Choroid plexus epithelial cell (primary cell): Measurements from ENCODE around the gene SCRN1.

ENCODE experiments used
- DNase-seq: peaks from one replicate; pipeline ENCODE4 v3.0.0-alpha.2; 2010; ENCODE audit warnings: low read depth
- H3K4me3 ChIP-seq: 2 replicates; pipeline ENCODE4 v1.5.1; 2011; ENCODE audit warnings: low read depth, mild to moderate bottlenecking, control low read depth, low read length, moderate library complexity
- TF ChIP-seq, protein P1 (sequence below): conservative IDR thresholded peaks from 2 replicates; pipeline ENCODE4 v1.5.1; 2011; ENCODE audit warnings: low read depth, mild to moderate bottlenecking, control low read depth, inconsistent platforms, low read length, moderate library complexity

SCRN1 gene, protein sequence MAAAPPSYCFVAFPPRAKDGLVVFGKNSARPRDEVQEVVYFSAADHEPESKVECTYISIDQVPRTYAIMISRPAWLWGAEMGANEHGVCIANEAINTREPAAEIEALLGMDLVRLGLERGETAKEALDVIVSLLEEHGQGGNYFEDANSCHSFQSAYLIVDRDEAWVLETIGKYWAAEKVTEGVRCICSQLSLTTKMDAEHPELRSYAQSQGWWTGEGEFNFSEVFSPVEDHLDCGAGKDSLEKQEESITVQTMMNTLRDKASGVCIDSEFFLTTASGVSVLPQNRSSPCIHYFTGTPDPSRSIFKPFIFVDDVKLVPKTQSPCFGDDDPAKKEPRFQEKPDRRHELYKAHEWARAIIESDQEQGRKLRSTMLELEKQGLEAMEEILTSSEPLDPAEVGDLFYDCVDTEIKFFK

DNA sequence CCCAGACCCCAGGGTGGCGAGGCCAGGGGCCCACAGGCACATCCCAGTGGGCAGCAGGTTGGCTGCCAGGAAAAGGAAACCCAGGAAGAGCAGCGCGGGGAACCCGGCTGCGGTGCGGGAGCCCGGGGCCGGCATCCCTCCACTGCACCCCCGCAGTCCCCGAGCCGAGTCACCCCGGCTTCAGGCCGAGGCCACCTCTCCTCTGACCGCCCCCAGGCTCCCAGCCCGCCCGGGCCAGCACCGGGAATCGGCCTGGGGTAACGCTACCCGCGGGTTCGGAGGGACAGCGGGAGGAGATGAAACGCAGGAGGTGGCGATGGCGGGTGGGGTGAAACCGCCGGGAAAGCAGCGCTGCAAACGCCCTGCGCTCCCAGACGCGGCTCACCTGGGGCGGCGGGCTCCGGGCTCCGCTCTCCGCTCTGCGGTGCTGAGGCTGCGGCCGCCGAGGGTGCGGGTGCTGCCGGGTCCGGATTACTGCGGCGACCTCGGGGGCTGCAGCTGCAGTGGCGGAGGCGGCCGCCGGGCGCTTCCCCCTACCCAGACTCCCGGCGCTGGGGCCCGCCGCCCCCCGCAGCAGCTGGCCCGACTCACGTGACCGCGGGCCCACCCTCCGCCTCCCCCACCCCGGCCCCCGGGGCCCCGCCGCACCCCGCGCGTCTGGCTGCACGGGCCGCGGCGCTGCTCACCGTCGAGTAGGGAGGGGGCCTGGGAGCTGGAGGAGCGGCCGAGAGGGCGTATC, at the start of gene SCRN1:
SCRN1 (minus strand) TSS at position 545 of the 739 bp plus-strand sequence. CDS start 20,734 bp downstream, outside the sequence.
- DNase-seq = peak; percentile 34
- peak within 1 kb of the TSS; percentile 90 for H3K4me3 ChIP-seq
- TF ChIP-seq, protein P1, sequence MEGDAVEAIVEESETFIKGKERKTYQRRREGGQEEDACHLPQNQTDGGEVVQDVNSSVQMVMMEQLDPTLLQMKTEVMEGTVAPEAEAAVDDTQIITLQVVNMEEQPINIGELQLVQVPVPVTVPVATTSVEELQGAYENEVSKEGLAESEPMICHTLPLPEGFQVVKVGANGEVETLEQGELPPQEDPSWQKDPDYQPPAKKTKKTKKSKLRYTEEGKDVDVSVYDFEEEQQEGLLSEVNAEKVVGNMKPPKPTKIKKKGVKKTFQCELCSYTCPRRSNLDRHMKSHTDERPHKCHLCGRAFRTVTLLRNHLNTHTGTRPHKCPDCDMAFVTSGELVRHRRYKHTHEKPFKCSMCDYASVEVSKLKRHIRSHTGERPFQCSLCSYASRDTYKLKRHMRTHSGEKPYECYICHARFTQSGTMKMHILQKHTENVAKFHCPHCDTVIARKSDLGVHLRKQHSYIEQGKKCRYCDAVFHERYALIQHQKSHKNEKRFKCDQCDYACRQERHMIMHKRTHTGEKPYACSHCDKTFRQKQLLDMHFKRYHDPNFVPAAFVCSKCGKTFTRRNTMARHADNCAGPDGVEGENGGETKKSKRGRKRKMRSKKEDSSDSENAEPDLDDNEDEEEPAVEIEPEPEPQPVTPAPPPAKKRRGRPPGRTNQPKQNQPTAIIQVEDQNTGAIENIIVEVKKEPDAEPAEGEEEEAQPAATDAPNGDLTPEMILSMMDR = no peak

DNA sequence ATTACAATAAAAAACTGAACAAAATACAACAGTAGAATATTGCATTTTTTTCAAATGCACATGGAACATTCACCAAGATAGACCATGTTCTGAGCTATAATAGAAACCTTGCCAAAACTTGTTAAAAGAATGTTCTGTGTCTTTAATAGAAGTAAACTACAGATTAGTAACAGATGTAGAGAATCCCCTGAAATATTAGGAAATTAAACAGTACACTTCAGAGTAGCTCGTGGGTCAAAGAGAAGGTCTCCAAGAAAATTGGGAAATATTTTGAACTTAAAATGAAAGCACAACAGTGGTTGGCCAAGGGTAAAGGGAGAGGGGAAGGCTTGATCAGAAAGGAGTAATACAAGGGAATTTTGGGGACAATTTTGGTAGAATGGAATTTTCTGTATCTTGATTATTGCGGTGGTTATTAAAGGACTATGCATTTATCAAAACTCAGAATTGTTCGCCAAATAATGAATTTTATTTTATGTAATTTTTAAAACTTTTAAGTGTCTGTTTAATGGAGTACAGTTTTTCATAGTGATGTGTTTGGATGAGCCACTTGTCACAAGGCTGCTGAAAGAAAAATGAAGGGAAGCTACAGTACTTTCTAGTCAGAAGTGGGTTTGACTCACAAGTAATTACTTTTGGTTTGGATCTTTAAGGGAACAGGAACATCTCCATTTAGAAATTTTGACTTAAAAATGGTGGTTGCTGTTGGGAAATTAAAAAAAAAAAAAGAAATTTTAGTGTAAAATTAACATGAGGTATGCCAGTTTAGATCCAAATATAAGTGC, 48.8 kb upstream of the SCRN1 start:
- no peak overlapping the region for H3K4me3 ChIP-seq
- DNase-seq = peak; percentile 38

DNA sequence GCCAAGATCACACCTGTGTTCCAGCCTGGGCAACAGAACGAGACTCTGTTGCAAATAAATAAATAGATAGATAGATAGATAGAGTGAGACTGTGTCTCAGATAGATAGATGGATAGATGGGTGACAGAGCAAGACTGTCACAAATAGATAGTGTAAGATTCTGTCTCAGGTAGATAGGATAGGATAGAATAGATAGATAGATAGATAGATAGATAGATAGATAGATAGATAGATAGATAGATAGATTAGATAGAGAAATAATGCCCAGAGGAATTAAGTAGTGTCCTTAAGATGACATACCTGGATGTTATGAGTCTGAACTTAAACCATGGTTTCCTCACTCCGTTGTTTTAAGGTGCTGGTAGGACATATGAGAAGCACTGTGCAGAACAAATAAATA, 46.6 kb upstream of the SCRN1 start:
- TF ChIP-seq, protein P1 = no peak
- no peak overlapping the region for H3K4me3 ChIP-seq
- no peak for DNase-seq

More for the DNA sequence above, 48.8 kb upstream of the SCRN1 start:
- TF ChIP-seq, protein P1 = no peak

DNA sequence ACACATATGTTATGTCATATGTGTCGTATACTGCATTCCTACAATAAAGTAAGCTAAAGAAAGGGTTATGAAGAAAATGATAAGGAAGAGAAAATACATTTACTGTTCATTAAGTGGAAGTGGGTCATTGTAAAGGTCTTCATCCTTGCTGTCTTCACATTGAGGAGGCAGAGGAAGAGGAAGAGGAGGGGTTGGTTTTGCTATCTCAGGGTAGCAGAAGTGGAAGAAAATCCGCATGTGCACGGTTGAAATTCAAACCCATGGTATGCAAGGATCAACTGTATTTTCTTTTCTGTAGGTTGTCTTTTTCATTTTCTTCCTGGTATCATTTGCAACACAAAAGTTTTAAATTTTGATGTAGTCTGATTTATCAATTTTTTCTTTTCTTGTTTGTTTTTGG, 44.9 kb upstream of the SCRN1 start:
- DNase-seq = no peak
- TF ChIP-seq, protein P1 = no peak
- H3K4me3 ChIP-seq = no peak overlapping the region

DNA sequence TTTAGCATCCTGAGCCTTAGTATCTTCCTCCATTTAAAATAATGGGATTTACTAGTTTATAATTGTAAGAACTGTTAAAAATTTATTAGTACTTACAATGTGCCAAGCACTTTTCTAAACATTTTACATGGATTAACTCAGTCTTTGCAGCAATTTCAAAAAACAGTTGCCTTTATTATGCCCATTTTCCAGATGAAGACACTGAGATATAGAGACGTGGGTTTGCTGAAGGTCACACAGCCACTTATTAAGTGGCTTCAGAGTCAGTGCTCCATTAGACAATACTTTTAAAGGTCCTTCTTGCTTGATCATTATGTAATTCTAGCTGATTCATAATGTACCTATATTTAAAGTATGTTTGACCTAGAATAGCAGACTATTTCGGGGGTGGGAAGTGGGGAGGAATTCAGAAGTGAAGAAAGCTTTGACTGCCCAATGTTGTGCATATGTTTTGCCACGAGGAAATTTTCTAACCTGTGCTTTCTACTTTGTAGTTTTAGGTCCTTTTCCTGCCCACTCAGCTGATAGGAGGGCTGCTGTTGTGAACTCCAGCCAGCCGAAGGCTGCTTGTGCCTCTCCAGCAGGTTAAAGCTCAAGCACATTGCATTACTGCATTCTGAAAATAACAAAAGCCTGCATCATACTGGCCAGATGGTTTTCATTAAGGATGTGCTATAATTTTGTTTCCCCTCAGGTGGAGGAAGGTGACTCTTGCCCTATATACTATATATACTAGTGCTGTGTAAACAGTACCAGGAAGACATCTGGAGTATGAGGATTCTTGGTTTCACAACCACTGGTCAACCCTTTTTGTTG, 42.9 kb upstream of the SCRN1 start:
- TF ChIP-seq, protein P1 = no peak
- peak; percentile 86 for DNase-seq
- no peak overlapping the region for H3K4me3 ChIP-seq

DNA sequence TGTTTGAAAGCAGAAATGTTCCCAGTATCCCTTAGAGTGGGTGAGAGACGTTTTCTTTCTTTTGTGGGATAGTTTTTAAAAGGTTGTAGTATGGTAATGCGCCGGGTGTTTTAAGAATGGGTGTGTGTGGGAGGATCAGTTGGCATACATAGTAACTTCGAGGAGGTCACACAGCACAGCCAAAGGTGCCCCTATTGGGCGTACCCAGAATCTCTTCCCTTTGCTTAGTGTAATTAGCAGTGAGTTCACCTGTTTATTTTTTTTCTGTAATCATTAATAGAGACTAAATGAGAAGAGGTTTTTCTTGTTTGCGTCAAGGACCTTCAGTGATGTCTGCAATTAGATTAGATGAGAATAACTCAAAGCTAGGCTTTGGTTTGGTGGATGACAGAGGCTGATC, 40.1 kb upstream of the SCRN1 start:
- TF ChIP-seq, protein P1 = no peak
- DNase-seq = no peak
- peak overlapping the region; percentile 81 for H3K4me3 ChIP-seq
